H1 (cell line): ENCODE results near the gene C22orf23. TPM values are rescaled to one million over a fixed set of nuclear protein-coding genes. Genes with fewer than 3 reads are reported as not detected.

Source experiments
- CTCF ChIA-PET: fragments of 300-600 bp; sonication (Branson Sonifier 250); formaldehyde crosslinking; loops from one replicate; lab custom pipeline; 2021; ENCODE audit not compliant: partially characterized antibody; lab: Charles Lee
- POLR2A ChIA-PET: fragments of 300-600 bp; sonication (Branson Sonifier 250); formaldehyde crosslinking; loops from one replicate; lab custom pipeline; 2021; ENCODE audit warnings: inconsistent platforms; ENCODE audit not compliant: partially characterized antibody; lab: Charles Lee
- DNase-seq, 2 experiments: peaks; one replicate each; pipeline versions ENCODE4 v3.0.0 to v3.0.0-alpha.2; 2010 to 2022; ENCODE audit warnings: low spot score in 2 of 2, low read depth in 1 of 2, mixed read lengths in 1 of 2
- FAIRE-seq: peaks from 2 replicates; lab custom pipeline; 2011; peaks lifted over from hg19 to GRCh38; lab: Jason Lieb, UNC
- H2AFZ ChIP-seq: 2 replicates; pipeline ENCODE4 v1.8.1; 2012; ENCODE audit warnings: low read length, inconsistent platforms
- H2AK5ac ChIP-seq: 2 replicates; pipeline ENCODE4 v1.6.1; 2013; ENCODE audit warnings: low read depth, low read length
- H2BK120ac ChIP-seq: replicated peaks from 2 replicates; pipeline ENCODE3; 2013; ENCODE audit warnings: low read depth, low read length, inconsistent platforms
- H2BK12ac ChIP-seq: 2 replicates; pipeline ENCODE4 v1.6.1; 2013; ENCODE audit warnings: low read depth, low read length
- H2BK15ac ChIP-seq: 2 replicates; pipeline ENCODE4 v1.6.1; 2013; ENCODE audit warnings: low read length
- H2BK20ac ChIP-seq: 2 replicates; pipeline ENCODE4 v1.6.1; 2013; ENCODE audit warnings: low read length
- H2BK5ac ChIP-seq: 2 replicates; pipeline ENCODE4 v1.6.1; 2013; ENCODE audit warnings: low read depth, low read length
- H3K14ac ChIP-seq: 2 replicates; pipeline ENCODE4 v1.6.1; 2013; ENCODE audit warnings: inconsistent platforms; ENCODE audit not compliant: insufficient read length
- H3K18ac ChIP-seq: 2 replicates; pipeline ENCODE4 v1.6.1; 2013; ENCODE audit warnings: low read length; ENCODE audit errors: extremely low read depth
- H3K23ac ChIP-seq: 2 replicates; pipeline ENCODE4 v1.6.1; 2013; ENCODE audit warnings: inconsistent platforms; ENCODE audit not compliant: insufficient read length
- H3K23me2 ChIP-seq: 2 replicates; pipeline ENCODE4 v1.6.1; 2013; ENCODE audit warnings: low read depth, low read length
- H3K27ac ChIP-seq: 2 replicates; pipeline ENCODE4 v1.6.1; 2011; ENCODE audit warnings: low read depth, low read length, inconsistent platforms
- H3K27me3 ChIP-seq, 4 experiments: replicated peaks in 1 of 4; 1 replicate in 1 of 4; 2 replicates in 3 of 4; pipeline versions ENCODE4 v1.6.1 to v1.8.1; 2011 to 2013; ENCODE audit warnings: low read length in 3 of 4, mild to moderate bottlenecking in 3 of 4, inconsistent platforms in 2 of 4, mixed read lengths in 2 of 4, moderate library complexity in 1 of 4; ENCODE audit not compliant: control insufficient read depth in 3 of 4, insufficient read depth in 3 of 4; ENCODE audit errors: extremely low read depth in 1 of 4
- H3K36me3 ChIP-seq, 4 experiments: 2 replicates each; pipeline versions ENCODE4 v1.6.1 to v1.8.1; 2011 to 2013; ENCODE audit warnings: mild to moderate bottlenecking in 4 of 4, low read length in 3 of 4, moderate library complexity in 2 of 4, control low read depth in 1 of 4, inconsistent platforms in 1 of 4; ENCODE audit not compliant: insufficient read depth in 4 of 4, control insufficient read depth in 2 of 4
- H3K4ac ChIP-seq: replicated peaks from 2 replicates; pipeline ENCODE3; 2013; ENCODE audit warnings: low read length, low read depth, mixed read lengths, inconsistent platforms; ENCODE audit not compliant: insufficient read length
- H3K4me1 ChIP-seq, 4 experiments: replicated peaks in 1 of 4; 1 replicate in 1 of 4; 2 replicates in 3 of 4; pipeline versions ENCODE4 v1.6.1 to v1.8.1; 2011 to 2013; ENCODE audit warnings: low read length in 3 of 4, inconsistent platforms in 2 of 4, mixed read lengths in 1 of 4; ENCODE audit not compliant: insufficient read depth in 4 of 4, control insufficient read depth in 3 of 4
- H3K4me2 ChIP-seq, 2 experiments: 2 replicates each; pipeline versions ENCODE4 v1.6.1 to v1.8.1; 2011 to 2013; ENCODE audit warnings: low read depth in 2 of 2, low read length in 2 of 2, control low read depth in 1 of 2, inconsistent platforms in 1 of 2, mild to moderate bottlenecking in 1 of 2; ENCODE audit not compliant: insufficient read depth in 1 of 2
- H3K4me3 ChIP-seq, 4 experiments: fragments of 200-600, 300-600 bp in 1 of 4; sonication (generic), shearing (Covaris generic), sonication (Bioruptor Twin) in 1 of 4; 2 replicates each; pipeline versions ENCODE4 v1.5.1 to v1.8.1; 2011 to 2016; ENCODE audit warnings: low read length in 4 of 4, low read depth in 3 of 4, control low read depth in 2 of 4, inconsistent platforms in 2 of 4, mild to moderate bottlenecking in 2 of 4, mixed read lengths in 1 of 4, moderate library complexity in 1 of 4; ENCODE audit not compliant: insufficient read depth in 2 of 4; ENCODE audit errors: extremely low read depth in 1 of 4
- H3K56ac ChIP-seq: replicated peaks from 2 replicates; pipeline ENCODE3; 2013; ENCODE audit warnings: low read depth, mild to moderate bottlenecking, mixed read lengths, low read length, inconsistent platforms; ENCODE audit not compliant: insufficient read length
- H3K79me1 ChIP-seq: 2 replicates; pipeline ENCODE4 v1.6.1; 2013; ENCODE audit warnings: low read depth, low read length, control low read depth
- H3K79me2 ChIP-seq, 2 experiments: 2 replicates each; pipeline versions ENCODE4 v1.6.1 to v1.8.1; 2012 to 2013; ENCODE audit warnings: low read length in 2 of 2, mild to moderate bottlenecking in 2 of 2, inconsistent platforms in 1 of 2; ENCODE audit not compliant: insufficient read depth in 2 of 2, control insufficient read depth in 1 of 2
- H3K9ac ChIP-seq, 4 experiments: replicated peaks in 1 of 4; 1 replicate in 1 of 4; 2 replicates in 3 of 4; pipeline versions ENCODE4 v1.6.1 to v1.8.1; 2011 to 2013; ENCODE audit warnings: low read depth in 3 of 4, low read length in 3 of 4, control low read depth in 2 of 4, mild to moderate bottlenecking in 2 of 4, moderate library complexity in 2 of 4, inconsistent platforms in 1 of 4; ENCODE audit errors: extremely low read depth in 1 of 4
- H3K9me3 ChIP-seq, 2 experiments: 2 replicates each; pipeline versions ENCODE4 v1.6.1 to v1.8.1; 2012 to 2013; ENCODE audit warnings: mild to moderate bottlenecking in 2 of 2, moderate library complexity in 2 of 2, control low read depth in 1 of 2, inconsistent platforms in 1 of 2, low read depth in 1 of 2, low read length in 1 of 2, mixed read lengths in 1 of 2; ENCODE audit not compliant: insufficient read depth in 2 of 2
- H4K20me1 ChIP-seq, 2 experiments: replicated peaks in 1 of 2; 2 replicates each; pipeline versions ENCODE3 to v1.8.1; 2011 to 2013; ENCODE audit warnings: inconsistent platforms in 2 of 2, low read length in 2 of 2, mild to moderate bottlenecking in 1 of 2; ENCODE audit not compliant: insufficient read depth in 2 of 2, control insufficient read depth in 1 of 2
- H4K5ac ChIP-seq: 2 replicates; pipeline ENCODE4 v1.6.1; 2013; ENCODE audit warnings: low read length, low read depth, mixed read lengths, inconsistent platforms; ENCODE audit not compliant: insufficient read length
- H4K8ac ChIP-seq: 2 replicates; pipeline ENCODE4 v1.8.0; 2013; ENCODE audit warnings: mild to moderate bottlenecking, moderate library complexity, low read length, inconsistent platforms; ENCODE audit not compliant: insufficient read depth; ENCODE audit errors: extremely low read depth
- H4K91ac ChIP-seq: replicated peaks from 2 replicates; pipeline ENCODE3; 2013; ENCODE audit warnings: low read length, mixed read lengths, inconsistent platforms; ENCODE audit not compliant: insufficient read length
- ATF2 ChIP-seq: IDR thresholded peaks from 2 replicates; pipeline ENCODE4 v1.6.1; 2012; ENCODE audit warnings: low read length, inconsistent platforms
- ATF3 ChIP-seq: IDR thresholded peaks from 2 replicates; pipeline ENCODE4 v1.6.1; 2011; ENCODE audit warnings: low read depth, mild to moderate bottlenecking, low read length; ENCODE audit not compliant: insufficient read depth
- BACH1 ChIP-seq: IDR thresholded peaks from 2 replicates; pipeline ENCODE4 v1.6.1; 2012; ENCODE audit warnings: low read length, improper control_type of control experiment
- CHD1 ChIP-seq: IDR thresholded peaks from 2 replicates; pipeline ENCODE4 v1.6.1; 2012; ENCODE audit warnings: low read depth, low read length, improper control_type of control experiment
- RFX5 ChIP-seq: IDR thresholded peaks from 2 replicates; pipeline ENCODE4 v1.6.1; 2011; ENCODE audit warnings: low read depth, low read length, improper control_type of control experiment, borderline replicate concordance
- SIRT6 ChIP-seq: IDR thresholded peaks from one replicate; pipeline ENCODE4 v1.7.1; 2012; ENCODE audit warnings: low read length, inconsistent platforms
- SUZ12 ChIP-seq: fragments of 200-600 bp; sonication (generic); IDR thresholded peaks from 2 replicates; pipeline ENCODE4 v1.6.1; 2012; ENCODE audit warnings: mild to moderate bottlenecking, inconsistent platforms, low read length, moderate library complexity, mixed read lengths
- YY1 ChIP-seq: IDR thresholded peaks from 2 replicates; pipeline ENCODE4 v1.6.1; 2011; ENCODE audit warnings: low read depth, mild to moderate bottlenecking, low read length
- WGBS, 2 experiments: shearing (Covaris generic) in 1 of 2; methylation state at CpG; one replicate each; pipeline versions ENCODE4 v1.1.6 to v1.1.7; 2013 to 2015; ENCODE audit warnings: low lambda C conversion rate in 2 of 2, mixed read lengths in 2 of 2, inconsistent platforms in 1 of 2, low coverage in 1 of 2, missing lambda C conversion rate in 1 of 2; ENCODE audit not compliant: insufficient replicate concordance in 2 of 2, insufficient coverage in 1 of 2, insufficient read length in 1 of 2; ENCODE audit errors: extremely low coverage in 1 of 2, missing lambda C conversion rate in 1 of 2; 5-methylcytosine and 5-hydroxymethylcytosine counted together
- polyA plus RNA-seq, 7 experiments: library from polyadenylated mRNA; depleted of rRNA in 3 of 7; stranded (reverse) in 5 of 7; unstranded in 2 of 7; fragments of >200 nt in 5 of 7; fragments of 200-250 nt in 2 of 7; gene quantifications; 1 replicate in 5 of 7; 2 replicates in 1 of 7; 4 replicates in 1 of 7; pipeline versions ENCODE4 v1.2.1 to v1.2.3, GENCODE V29; 2011 to 2013; ENCODE audit warnings: missing spikeins in 2 of 7, mixed read lengths in 2 of 7
- total RNA-seq: library from RNA; stranded (reverse); fragmentation: NEBNext Ultra II Directional; extraction: Animal tissue kit (Norgen Biotek cat#: 25700); gene quantifications from 2 replicates; pipeline ENCODE4 v1.2.1, GENCODE V29; 2021

C22orf23 gene
- total and polyA plus RNA-seq, 2 of the 8 experiments (the other 6 are each of a cell fraction or from before 2014, with no cell fraction given) = 0.50 to 0.54 TPM

- Histone ChIP-seq H3K79me2 (no peaks in the 10 kb centered on the region), H3K27me3 (no peaks in the 10 kb centered on the region), H2AFZ (no peak overlapping the region), H3K27ac (0 out of 2 replicates have a peak overlapping the region, but pooled peaks have one; percentile 11), H2BK20ac (peak overlapping the region; percentile 64; the same call in 1 of the 2 replicates), H2BK15ac (no peak overlapping the region), H2BK12ac (no peak overlapping the region), H4K20me1 (peaks cover 1 to 4% of the 10 kb centered on the region in 2 experiments), H4K91ac (no peak overlapping the region), H4K5ac (peak overlapping the region; percentile 13), H3K4me2 (peak overlapping the region; percentile 62 to 66), H3K4me3 (peak overlapping the region in 3 of 4 experiments; percentile 21 to 44 (median 28); a peak in 4 of 8 replicates), H3K18ac (peak overlapping the region; percentile 1), H2BK120ac (no peak overlapping the region), H3K23me2 (no peaks in the 10 kb centered on the region), H3K4me1 (peaks cover 6 to 20% (median 11%) of the 10 kb centered on the region in 4 experiments), H3K23ac (no peak overlapping the region), H3K4ac (no peak overlapping the region), H2AK5ac (no peak overlapping the region; the same call in 1 of the 2 replicates), H4K8ac (no peak overlapping the region), H3K79me1 (no peaks in the 10 kb centered on the region; the same call in 1 of the 2 replicates), H3K9ac (no peak overlapping the region; a peak in 1 of 7 replicates), H3K56ac (no peak overlapping the region), H3K36me3 (peaks cover 4 to 19% (median 8%) of the 10 kb centered on the region in 4 experiments; a peak in 7 of 8 replicates), H3K14ac (no peak overlapping the region), H3K9me3 (no peaks in the 10 kb centered on the region), H2BK5ac (peak overlapping the region; percentile 21; the same call in 1 of the 2 replicates)
- ChIA-PET CTCF (interaction anchor here (0.7 to 3.5 kb wide), 6 partner anchors 10 to 192 kb away, joined by 3 to 20 read pairs (median 4); no protein-coding TSS in a partner anchor), POLR2A (interaction anchor here (1.0 to 2.8 kb wide), 11 partner anchors 10 to 154 kb away, joined by 3 to 26 read pairs (median 6); partner anchors contain the start of genes ANKRD54, C22orf23, MICALL1 and POLR2F)
- peak; percentile 44 to 71 for DNase-seq
- FAIRE-seq = no peak
- WGBS, 2 experiments = 24% methylated on average over 7 of the region's 7 CpGs; no CpG with 5 or more reads in 1 of the 2 experiments
- TF ChIP-seq YY1 (no peak), ATF3 (no peak), BACH1 (no peak), SUZ12 (no peak), SIRT6 (no peak), RFX5 (no peak), CHD1 (no peak), ATF2 (no peak)
Observed at GRCh38 chr22:37971475-37972434, 18.4 kb upstream of the C22orf23 start.
